ENCODE results near the gene PIK3R4.

Gene PIK3R4

DNA sequence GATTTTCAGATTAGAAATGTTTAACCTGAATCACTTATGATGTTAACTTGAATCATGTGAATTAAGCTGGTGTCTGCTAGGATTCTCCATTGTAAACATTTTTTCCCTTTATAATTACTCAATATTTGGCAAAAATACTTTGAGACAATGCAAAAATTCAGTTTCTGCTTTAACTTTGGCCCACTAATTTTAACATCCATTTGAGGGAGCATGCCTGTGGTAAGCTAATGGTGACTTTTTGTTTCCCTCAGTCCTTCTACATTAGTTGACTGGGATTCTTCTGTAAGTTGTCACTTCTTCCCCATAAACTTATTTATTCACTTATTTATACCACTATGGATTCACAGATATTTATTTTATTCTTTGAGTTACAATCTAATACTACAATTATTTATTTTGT, 59.3 kb downstream of the PIK3R4 start:
- DNase-seq, result no peak

DNA sequence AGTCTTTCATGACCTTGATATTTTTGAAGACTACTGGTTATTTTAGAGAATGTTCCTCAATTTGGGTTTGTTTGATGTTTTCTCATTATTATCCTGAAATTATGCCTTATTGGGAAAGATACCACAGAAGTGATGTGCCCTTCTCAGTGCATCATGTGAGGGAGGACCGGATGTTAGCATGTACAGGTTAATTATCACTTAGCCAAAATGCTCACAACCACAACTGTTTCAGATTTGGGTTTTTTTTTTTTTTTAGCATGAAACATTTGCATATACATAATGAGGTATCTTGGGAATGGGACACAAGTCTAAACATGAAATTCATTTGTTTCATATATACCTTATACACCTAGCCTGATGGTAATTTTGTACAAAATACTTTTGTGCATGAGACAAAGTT, 59.8 kb downstream of the PIK3R4 start:
- no peak for DNase-seq

GRCh38 chr3:130682131-130682530, 64.5 kb downstream of the PIK3R4 start:
- no peak for DNase-seq

DNA sequence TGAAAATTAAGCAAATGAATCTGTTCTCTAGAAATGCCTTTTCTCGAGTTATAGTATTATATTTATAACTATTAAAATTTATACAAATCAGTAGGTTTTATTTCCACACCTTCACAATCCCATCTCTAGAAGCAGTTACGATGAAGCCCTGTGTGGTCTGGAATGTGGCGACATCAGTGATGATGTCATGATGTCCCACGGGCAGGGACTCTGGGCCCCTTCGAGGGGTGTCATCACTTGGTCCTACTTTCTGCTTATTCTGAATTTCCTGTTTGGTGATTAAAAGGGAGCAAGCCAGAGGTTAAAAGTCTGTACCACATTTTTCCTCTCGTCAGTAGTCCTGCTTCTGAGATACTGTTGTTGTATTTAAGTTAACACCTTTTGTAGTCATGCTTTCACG, 67.4 kb downstream of the PIK3R4 start:
- no peak for DNase-seq

GRCh38 chr3:130677343-130677742, 69.3 kb downstream of the PIK3R4 start:
- DNase-seq, result no peak

DNA sequence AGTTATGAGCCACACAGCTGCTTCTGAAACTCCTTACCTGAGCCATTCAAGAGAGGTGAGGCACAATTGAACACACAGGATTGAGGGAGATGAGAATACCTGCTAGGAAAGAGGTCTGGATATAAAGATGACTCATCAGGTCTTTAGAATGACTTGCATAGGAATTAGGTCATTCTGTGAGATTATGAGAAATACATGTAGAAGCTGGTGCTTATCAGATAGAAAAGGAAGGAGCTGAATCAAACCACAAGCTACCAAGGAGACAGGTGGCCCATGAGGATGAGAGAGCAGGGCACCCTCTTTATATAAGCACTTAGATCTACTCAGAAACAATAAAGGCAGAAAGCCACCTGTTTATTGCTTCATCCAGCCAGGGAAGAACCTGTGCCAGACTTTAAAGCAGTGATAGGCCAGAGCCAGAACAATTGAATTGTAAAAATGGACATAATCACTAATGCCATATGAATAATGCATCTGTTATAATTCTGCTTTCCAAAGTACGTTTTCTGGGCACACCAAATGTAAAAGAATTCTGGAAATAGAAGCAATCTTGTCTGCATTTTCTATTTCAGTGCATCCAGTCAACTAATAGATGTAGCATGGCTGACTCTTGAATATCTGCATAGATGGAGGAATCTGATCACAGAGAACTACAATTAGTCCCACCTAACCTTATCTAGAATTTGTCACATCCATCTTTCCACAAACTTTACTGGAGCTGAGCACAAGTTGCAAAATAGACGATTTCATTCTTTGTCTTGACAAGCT, 74.9 kb downstream of the PIK3R4 start:
- DNase-seq, result no peak

DNA sequence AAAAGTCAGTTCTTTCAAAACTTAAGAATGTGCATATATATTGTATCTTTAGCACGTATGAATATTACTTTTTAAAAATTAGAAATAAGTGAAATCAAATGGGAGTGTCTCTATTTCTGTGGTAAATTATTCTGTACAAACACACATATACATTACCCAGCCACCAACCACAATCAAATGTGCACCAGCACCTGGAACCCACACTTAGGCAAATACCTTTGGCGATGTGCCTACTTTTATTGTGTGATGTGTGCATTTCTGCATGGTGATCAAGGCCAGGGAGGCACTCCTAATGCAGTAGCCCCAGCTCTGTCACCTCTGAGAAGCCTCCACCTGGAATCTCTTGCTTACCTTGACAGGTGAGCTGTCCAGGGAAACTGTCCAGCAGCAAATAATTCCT, 76.9 kb downstream of the PIK3R4 start:
- DNase-seq, result peak; percentile 34

- no peak for DNase-seq
Measured at GRCh38 chr3:130663092-130663491, 83.5 kb downstream of the PIK3R4 start.

GRCh38 chr3:130662501-130662996, 84.1 kb downstream of the PIK3R4 start:
- no peak for DNase-seq

DNA sequence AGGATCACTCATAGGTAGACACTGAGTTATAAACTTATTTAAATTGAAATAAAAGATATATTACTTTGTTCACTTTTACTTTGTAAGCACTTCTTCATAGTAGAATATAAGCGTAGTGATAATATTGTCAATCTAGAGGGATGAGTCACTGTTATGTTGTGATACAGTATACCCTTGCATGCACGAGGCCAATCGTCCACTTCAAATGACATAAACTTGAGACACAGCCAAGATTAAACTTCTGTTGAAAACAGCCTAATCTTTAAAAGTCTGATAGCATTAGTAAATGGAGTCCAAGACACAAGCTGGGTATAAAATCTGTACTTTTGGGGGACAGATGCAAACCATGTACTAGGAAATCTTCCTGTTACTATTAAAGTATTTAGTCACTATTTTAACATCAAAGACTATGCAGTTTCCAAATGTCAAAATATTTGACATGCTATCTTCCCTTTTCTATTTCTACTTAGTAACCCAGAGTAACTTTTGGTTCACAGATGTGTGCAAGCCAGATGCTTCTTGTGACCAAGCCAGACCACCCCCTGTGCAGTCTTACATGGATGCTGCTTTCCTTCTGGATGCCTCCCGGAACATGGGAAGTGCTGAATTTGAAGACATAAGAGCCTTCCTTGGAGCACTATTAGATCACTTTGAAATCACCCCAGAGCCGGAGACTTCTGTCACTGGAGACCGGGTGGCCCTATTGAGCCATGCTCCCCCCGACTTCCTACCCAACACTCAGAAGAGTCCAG, 85.3 kb downstream of the PIK3R4 start:
- no peak for DNase-seq

- no peak for DNase-seq
Measured at GRCh38 chr3:130659911-130660310, 86.7 kb downstream of the PIK3R4 start.

GRCh38 chr3:130658678-130659077, 88.0 kb downstream of the PIK3R4 start:
- no peak for DNase-seq

DNA sequence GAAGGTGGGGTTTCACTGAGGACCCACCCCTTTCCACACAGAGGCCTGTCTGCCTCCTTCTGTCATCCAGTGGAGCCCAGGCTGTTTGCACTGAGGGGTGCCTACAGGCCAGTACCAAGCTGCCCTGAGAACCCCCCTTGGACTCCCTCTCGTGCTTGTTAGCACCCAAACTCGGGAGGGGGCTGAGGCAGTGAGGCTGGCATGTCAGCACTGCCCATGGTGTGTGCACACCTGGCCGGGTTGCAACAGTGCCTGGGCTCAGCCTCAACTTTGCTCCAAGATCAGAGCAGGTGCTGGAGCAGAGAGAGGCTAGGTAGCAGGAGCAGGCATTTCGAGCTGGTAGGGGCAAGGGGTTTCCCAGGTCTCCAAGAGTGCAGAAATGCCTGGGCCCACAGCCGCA, 90.0 kb downstream of the PIK3R4 start:
- no peak for DNase-seq

GRCh38 chr3:130654921-130655320, 91.7 kb downstream of the PIK3R4 start:
- DNase-seq, result no peak

- no peak for DNase-seq
Measured at GRCh38 chr3:130654091-130654490, 92.5 kb downstream of the PIK3R4 start.

DNA sequence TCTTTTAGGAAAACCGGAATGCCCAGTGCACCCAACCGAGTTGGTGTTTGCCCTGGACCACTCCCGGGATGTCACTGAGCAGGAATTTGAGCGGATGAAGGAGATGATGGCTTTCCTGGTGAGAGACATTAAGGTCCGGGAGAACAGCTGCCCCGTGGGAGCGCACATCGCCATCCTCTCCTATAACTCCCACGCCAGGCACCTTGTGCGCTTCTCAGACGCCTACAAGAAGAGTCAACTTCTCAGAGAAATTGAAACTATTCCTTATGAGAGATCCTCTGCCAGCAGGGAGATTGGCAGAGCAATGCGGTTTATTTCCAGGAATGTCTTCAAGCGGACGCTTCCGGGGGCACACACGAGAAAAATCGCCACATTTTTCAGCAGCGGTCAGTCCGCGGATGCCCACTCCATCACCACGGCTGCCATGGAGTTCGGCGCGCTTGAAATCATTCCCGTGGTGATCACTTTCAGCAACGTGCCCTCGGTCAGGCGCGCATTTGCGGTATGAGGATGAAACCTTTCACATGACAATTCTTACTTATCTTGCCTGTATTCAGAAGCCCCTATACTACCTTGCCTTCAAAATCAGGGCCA, 97.5 kb downstream of the PIK3R4 start:
- no peak for DNase-seq

- no peak for DNase-seq
Measured at GRCh38 chr3:130648293-130648692, 98.3 kb downstream of the PIK3R4 start.

- no peak for DNase-seq
Measured at GRCh38 chr3:130645261-130645660, 101.4 kb downstream of the PIK3R4 start.

- DNase-seq, result no peak
Measured at GRCh38 chr3:130644628-130645253, 101.9 kb downstream of the PIK3R4 start.

- DNase-seq, result no peak
Measured at GRCh38 chr3:130640027-130640426, 106.6 kb downstream of the PIK3R4 start.

- DNase-seq, result no peak
Measured at GRCh38 chr3:130636480-130637234, 110.0 kb downstream of the PIK3R4 start.

- no peak for DNase-seq
Measured at GRCh38 chr3:130635978-130636377, 110.7 kb downstream of the PIK3R4 start.

GRCh38 chr3:130635285-130635684, 111.3 kb downstream of the PIK3R4 start:
- DNase-seq, result no peak

Data from NCI-H1105 (cell line).